ENCODE results near the gene IWS1. TPM values are rescaled to one million over a fixed set of nuclear protein-coding genes. Genes with fewer than 3 reads are reported as not detected.
"Not testable (repeated sequence)": the region's sequence is repeated elsewhere in the genome, so short reads cannot be mapped to it uniquely, and the experiment has no call there.

The IWS1 gene
- total RNA-seq, 1 donor from 2014 or later = 57.6 TPM

DNA sequence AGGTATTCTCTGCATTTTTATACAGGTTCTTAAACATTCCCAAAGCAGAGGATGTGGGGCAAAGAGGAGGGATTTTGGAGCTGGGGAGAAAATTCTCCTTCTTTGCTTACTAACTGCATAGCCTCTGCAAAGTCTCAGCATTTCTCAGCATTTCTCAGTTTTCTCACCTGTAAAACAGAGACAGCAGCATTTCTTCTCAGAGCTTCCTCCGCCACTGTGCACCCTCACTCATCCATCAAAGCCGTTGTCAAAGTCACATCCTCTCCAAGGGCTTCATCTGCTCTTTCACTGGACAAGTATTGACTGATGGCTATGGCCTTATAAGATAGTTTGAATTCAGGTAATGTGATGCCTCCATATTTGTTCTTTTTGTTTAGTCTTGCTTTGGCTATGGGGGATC, 26.6 kb upstream of the IWS1 start:
- no peaks in the 10 kb centered on the region for H3K36me3 Mint-ChIP-seq (ENCODE audit: low read depth)
- no peak overlapping the region for H3K27ac Mint-ChIP-seq
- no peaks in the 10 kb centered on the region for H3K9me3 Mint-ChIP-seq
- peaks cover 5% of the 10 kb centered on the region for H3K4me1 Mint-ChIP-seq (ENCODE audit: low read depth)
- DNase-seq (ENCODE audit: low spot score) = no peak
- peaks cover 70% of the 10 kb centered on the region for H3K27me3 Mint-ChIP-seq (ENCODE audit: insufficient read depth)
- no peak overlapping the region for H3K4me3 Mint-ChIP-seq
- intact Hi-C loops (cut with micrococcal nuclease) = no loop called here

DNA sequence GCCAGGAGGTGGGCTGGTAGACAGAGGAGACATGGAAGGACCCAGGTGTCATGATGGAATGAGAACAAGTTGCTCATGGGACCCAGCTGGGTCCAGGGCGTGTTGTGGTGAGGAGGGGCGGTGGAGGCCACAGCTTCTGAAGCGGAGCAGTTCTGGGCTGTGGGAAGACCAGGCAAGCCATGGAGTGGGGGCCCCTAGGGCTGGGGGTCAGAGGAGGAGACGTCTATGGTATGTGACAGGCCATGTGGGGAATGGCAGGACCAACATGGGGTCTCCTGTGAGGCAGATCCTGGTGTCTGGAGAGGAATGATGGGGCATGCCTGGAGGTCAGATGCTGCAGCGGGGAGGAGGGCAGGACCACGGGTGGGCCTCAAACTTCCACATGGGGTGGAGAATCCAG, 26.0 kb upstream of the IWS1 start:
- H3K4me1 Mint-ChIP-seq (ENCODE audit: low read depth) = peaks cover 5% of the 10 kb centered on the region
- DNase-seq (ENCODE audit: low spot score) = no peak
- no peaks in the 10 kb centered on the region for H3K9me3 Mint-ChIP-seq
- H3K27me3 Mint-ChIP-seq (ENCODE audit: insufficient read depth) = peaks cover 68% of the 10 kb centered on the region
- intact Hi-C loops (cut with micrococcal nuclease) = no loop called here
- H3K4me3 Mint-ChIP-seq = no peak overlapping the region
- H3K36me3 Mint-ChIP-seq (ENCODE audit: low read depth) = no peaks in the 10 kb centered on the region
- H3K27ac Mint-ChIP-seq = no peak overlapping the region

DNA sequence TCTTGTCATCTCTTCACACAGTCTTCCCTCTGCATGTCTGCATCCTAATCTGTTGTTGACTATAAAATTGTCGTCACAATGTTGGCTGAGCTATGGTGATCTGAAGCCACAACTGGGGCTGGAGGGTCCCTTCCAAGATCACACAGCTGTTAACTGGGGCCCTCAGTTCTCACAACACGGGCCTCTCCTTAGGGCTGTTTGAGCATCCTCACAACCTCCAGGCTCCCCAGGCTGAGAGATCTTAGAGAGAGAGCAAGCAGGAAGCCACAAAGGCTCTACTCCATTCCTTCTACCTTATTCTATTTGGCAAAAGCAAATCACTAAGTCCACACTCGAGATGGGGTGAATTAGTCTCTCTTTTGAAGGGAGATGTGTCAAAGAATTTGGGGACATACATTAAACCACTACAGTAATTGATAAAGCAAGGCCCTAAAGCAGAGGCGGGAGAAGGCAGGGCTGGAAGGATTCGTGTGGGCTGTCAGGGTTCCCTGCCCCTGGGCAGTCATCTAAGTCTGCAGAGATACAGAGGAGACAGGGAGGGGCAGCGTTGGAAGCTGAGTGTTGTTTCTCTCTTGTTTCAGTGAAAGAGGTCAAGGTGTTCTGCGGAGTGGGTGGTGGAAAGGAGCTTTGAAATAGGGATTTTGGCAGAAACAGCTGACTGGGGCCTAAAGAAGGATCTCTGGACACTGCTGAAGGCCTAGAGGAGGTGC, 25.1 kb upstream of the IWS1 start:
- no peaks in the 10 kb centered on the region for H3K36me3 Mint-ChIP-seq (ENCODE audit: low read depth)
- peaks cover 63% of the 10 kb centered on the region for H3K27me3 Mint-ChIP-seq (ENCODE audit: insufficient read depth)
- no peak overlapping the region for H3K27ac Mint-ChIP-seq
- H3K4me3 Mint-ChIP-seq = no peak overlapping the region
- H3K4me1 Mint-ChIP-seq (ENCODE audit: low read depth) = peaks cover 5% of the 10 kb centered on the region
- DNase-seq (ENCODE audit: low spot score) = no peak
- no peaks in the 10 kb centered on the region for H3K9me3 Mint-ChIP-seq
- intact Hi-C loops (cut with micrococcal nuclease) = no loop called here

DNA sequence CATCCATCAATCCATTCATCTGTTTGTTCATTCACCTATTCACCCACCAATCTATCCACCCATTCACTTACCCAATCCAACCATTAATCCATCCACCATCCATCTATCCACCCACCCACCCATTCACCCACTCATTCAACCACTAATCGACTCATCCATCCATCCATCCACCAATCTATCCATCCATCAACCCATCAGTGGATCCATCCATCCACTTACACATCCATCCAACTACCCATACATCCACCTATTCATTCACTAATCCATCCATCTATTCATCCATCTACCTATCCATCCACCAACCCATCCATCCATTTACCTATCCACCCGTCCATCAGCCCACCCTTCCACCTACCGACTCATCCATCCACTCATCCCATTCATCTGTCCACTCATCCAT, 20.5 kb upstream of the IWS1 start:
- Mint-ChIP-seq H3K36me3 (ENCODE audit: low read depth) (no peaks in the 10 kb centered on the region), H3K9me3 (no peaks in the 10 kb centered on the region), H3K4me1 (ENCODE audit: low read depth) (no peaks in the 10 kb centered on the region), H3K27me3 (ENCODE audit: insufficient read depth) (peaks cover 34% of the 10 kb centered on the region), H3K27ac (no peak overlapping the region), H3K4me3 (no peak overlapping the region)
- intact Hi-C loops (cut with micrococcal nuclease) = no loop called here
- DNase-seq (ENCODE audit: low spot score) = no peak

- Mint-ChIP-seq H3K27ac (no peak overlapping the region), H3K36me3 (ENCODE audit: low read depth) (no peaks in the 10 kb centered on the region), H3K4me3 (no peak overlapping the region), H3K4me1 (ENCODE audit: low read depth) (no peaks in the 10 kb centered on the region), H3K9me3 (no peaks in the 10 kb centered on the region), H3K27me3 (ENCODE audit: insufficient read depth) (peaks cover 36% of the 10 kb centered on the region)
- intact Hi-C loops (cut with micrococcal nuclease) = no loop called here
- no peak for DNase-seq (ENCODE audit: low spot score)
Observed at GRCh38 chr2:127545796-127546195, 19.5 kb upstream of the IWS1 start.

- Mint-ChIP-seq H3K27me3 (ENCODE audit: insufficient read depth) (peaks cover 37% of the 10 kb centered on the region), H3K4me3 (no peak overlapping the region), H3K4me1 (ENCODE audit: low read depth) (no peaks in the 10 kb centered on the region), H3K9me3 (no peaks in the 10 kb centered on the region), H3K27ac (no peak overlapping the region), H3K36me3 (ENCODE audit: low read depth) (no peaks in the 10 kb centered on the region)
- intact Hi-C loops (cut with micrococcal nuclease) = no loop called here
- DNase-seq (ENCODE audit: low spot score) = no peak
Observed at GRCh38 chr2:127545189-127545588, 18.9 kb upstream of the IWS1 start.

DNA sequence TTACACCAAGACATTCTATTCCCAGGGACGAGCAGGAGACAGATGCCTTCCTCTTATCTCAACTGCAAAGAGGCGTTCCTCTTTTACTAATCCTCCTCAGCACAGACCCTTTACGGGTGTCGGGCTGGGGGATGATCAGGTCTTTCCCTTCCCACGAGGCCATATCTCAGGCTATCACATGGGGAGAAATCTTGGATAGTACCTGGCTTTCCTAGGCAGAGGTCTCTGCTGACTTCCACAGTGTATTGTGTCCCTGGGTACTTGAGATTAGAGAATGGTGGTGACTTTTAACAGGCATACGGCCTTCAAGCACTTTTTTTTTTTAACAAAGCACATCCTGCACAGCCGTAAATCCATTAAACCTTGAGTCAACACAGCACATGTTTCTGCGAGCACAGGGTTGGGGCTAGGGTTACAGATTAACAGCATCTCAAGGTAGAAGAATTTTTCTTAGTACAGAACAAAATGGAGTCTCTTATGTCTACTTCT, 16.8 kb upstream of the IWS1 start:
- H3K9me3 Mint-ChIP-seq; H3K4me1 Mint-ChIP-seq (ENCODE audit: low read depth); DNase-seq (ENCODE audit: low spot score); H3K4me3 Mint-ChIP-seq; intact Hi-C loops (cut with micrococcal nuclease); H3K36me3 Mint-ChIP-seq (ENCODE audit: low read depth); H3K27ac Mint-ChIP-seq: not testable (repeated sequence)
- peaks cover 39% of the 10 kb centered on the region for H3K27me3 Mint-ChIP-seq (ENCODE audit: insufficient read depth)

- Mint-ChIP-seq H3K27me3 (ENCODE audit: insufficient read depth) (peaks cover 42% of the 10 kb centered on the region), H3K4me1 (ENCODE audit: low read depth) (no peaks in the 10 kb centered on the region), H3K36me3 (ENCODE audit: low read depth) (peaks cover under 1% of the 10 kb centered on the region), H3K4me3 (no peak overlapping the region), H3K9me3 (no peaks in the 10 kb centered on the region), H3K27ac (no peak overlapping the region)
- no peak for DNase-seq (ENCODE audit: low spot score)
- intact Hi-C loops (cut with micrococcal nuclease) = no loop called here
Observed at GRCh38 chr2:127542231-127542630, 15.9 kb upstream of the IWS1 start.

GRCh38 chr2:127541809-127542208, 15.5 kb upstream of the IWS1 start:
- no peak overlapping the region for H3K27ac Mint-ChIP-seq
- DNase-seq (ENCODE audit: low spot score) = no peak
- intact Hi-C loops (cut with micrococcal nuclease) = no loop called here
- no peaks in the 10 kb centered on the region for H3K9me3 Mint-ChIP-seq
- peaks cover 43% of the 10 kb centered on the region for H3K27me3 Mint-ChIP-seq (ENCODE audit: insufficient read depth)
- no peak overlapping the region for H3K4me3 Mint-ChIP-seq
- no peaks in the 10 kb centered on the region for H3K4me1 Mint-ChIP-seq (ENCODE audit: low read depth)
- H3K36me3 Mint-ChIP-seq (ENCODE audit: low read depth) = peaks cover 1% of the 10 kb centered on the region

DNA sequence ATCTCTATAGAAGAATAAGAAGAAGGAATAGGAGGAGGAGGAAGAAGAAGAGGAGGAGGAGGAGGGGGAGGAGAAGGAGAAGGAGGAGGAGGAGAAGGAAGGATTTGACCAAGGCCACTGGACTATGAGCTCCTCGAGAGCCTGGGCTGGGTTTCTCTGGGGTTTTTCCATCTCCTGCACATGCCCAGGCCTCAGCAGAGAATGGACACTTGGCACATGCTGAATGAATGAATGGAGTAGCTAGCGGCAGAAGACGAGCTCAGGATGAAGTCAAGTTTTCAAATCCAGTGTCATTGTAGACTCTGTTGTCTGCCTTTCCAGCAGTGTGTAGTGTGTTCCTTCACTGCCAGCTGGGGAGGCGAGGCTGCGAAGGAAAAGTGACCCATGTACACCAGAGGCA, 11.4 kb upstream of the IWS1 start:
- H3K27me3 Mint-ChIP-seq (ENCODE audit: insufficient read depth) = peaks cover 56% of the 10 kb centered on the region
- DNase-seq (ENCODE audit: low spot score) = no peak
- no peaks in the 10 kb centered on the region for H3K4me1 Mint-ChIP-seq (ENCODE audit: low read depth)
- H3K27ac Mint-ChIP-seq = peak overlapping the region; percentile 40
- no peak overlapping the region for H3K4me3 Mint-ChIP-seq
- H3K36me3 Mint-ChIP-seq (ENCODE audit: low read depth) = peaks cover 1% of the 10 kb centered on the region
- intact Hi-C loops (cut with micrococcal nuclease) = no loop called here
- no peaks in the 10 kb centered on the region for H3K9me3 Mint-ChIP-seq

GRCh38 chr2:127536707-127537541, 10.6 kb upstream of the IWS1 start:
- no peak overlapping the region for H3K27ac Mint-ChIP-seq
- H3K36me3 Mint-ChIP-seq (ENCODE audit: low read depth) = peaks cover 1% of the 10 kb centered on the region
- peaks cover 53% of the 10 kb centered on the region for H3K27me3 Mint-ChIP-seq (ENCODE audit: insufficient read depth)
- intact Hi-C loops (cut with micrococcal nuclease) = no loop called here
- no peak overlapping the region for H3K4me3 Mint-ChIP-seq
- H3K9me3 Mint-ChIP-seq = no peaks in the 10 kb centered on the region
- no peaks in the 10 kb centered on the region for H3K4me1 Mint-ChIP-seq (ENCODE audit: low read depth)
- DNase-seq (ENCODE audit: low spot score) = no peak

- Mint-ChIP-seq H3K4me1 (ENCODE audit: low read depth) (no peaks in the 10 kb centered on the region), H3K9me3 (no peaks in the 10 kb centered on the region), H3K36me3 (ENCODE audit: low read depth) (peaks cover 1% of the 10 kb centered on the region), H3K27ac (no peak overlapping the region), H3K4me3 (no peak overlapping the region), H3K27me3 (ENCODE audit: insufficient read depth) (peaks cover 48% of the 10 kb centered on the region)
- DNase-seq (ENCODE audit: low spot score) = no peak
- intact Hi-C loops (cut with micrococcal nuclease) = no loop called here
Observed at GRCh38 chr2:127535918-127536317, 9.6 kb upstream of the IWS1 start.

- H3K36me3 Mint-ChIP-seq (ENCODE audit: low read depth) = peaks cover 1% of the 10 kb centered on the region
- DNase-seq (ENCODE audit: low spot score) = no peak
- intact Hi-C loops (cut with micrococcal nuclease) = no loop called here
- H3K9me3 Mint-ChIP-seq = no peaks in the 10 kb centered on the region
- no peak within 1 kb of the TSS for H3K4me3 Mint-ChIP-seq
- H3K27me3 Mint-ChIP-seq (ENCODE audit: insufficient read depth) = peaks cover 45% of the 10 kb centered on the region
- H3K4me1 Mint-ChIP-seq (ENCODE audit: low read depth) = no peaks in the 10 kb centered on the region
- no peak within 1 kb of the TSS for H3K27ac Mint-ChIP-seq
Observed at GRCh38 chr2:127535422-127535901, 9.2 kb upstream of the IWS1 start, which contains the start of gene MYO7B. TSS of gene MYO7B (plus strand) at chr2:127535683. CDS start at chr2:127559723, 24,040 bp downstream.
